Measurements from ENCODE around the gene GALNS. TPM values are rescaled to one million over a fixed set of nuclear protein-coding genes. Genes with fewer than 3 reads are reported as not detected.

The GALNS gene
- total RNA-seq, 1 experiment from 2014 or later, result 62.3 TPM

- no TSS peak for BruUV-seq (replicated peaks)
- ChIA-PET CTCF (interaction anchor here (0.6 to 2.3 kb wide), 3 partner anchors 19 to 43 kb away, joined by 3 to 9 read pairs (median 8); no protein-coding TSS in a partner anchor), POLR2A (ENCODE audit: unreplicated experiment) (interaction anchor here (0.9 to 1.3 kb wide), 3 partner anchors 10 to 20 kb away, joined by 4 to 37 read pairs (median 5); no protein-coding TSS in a partner anchor)
- peaks cover 37% of the 10 kb centered on the region for H3K4me1 ChIP-seq (replicated peaks; ENCODE audit: insufficient read depth)
- TF ChIP-seq CTCF (conservative IDR thresholded peaks at IDR 0.05), result no peak
- no peak for TF ChIP-seq EZH2 (IDR thresholded peaks at IDR 0.05; ENCODE audit: low read depth)
- intact Hi-C loops (cut with micrococcal nuclease; ENCODE audit: unreplicated experiment), result no loop called here
- H3K4me3 ChIP-seq, result no peak overlapping the region
- H3K9me3 ChIP-seq (ENCODE audit: insufficient read depth, low read depth), result no peaks in the 10 kb centered on the region
- H3K4me2 ChIP-seq, result peak overlapping the region; percentile 76
- H2AFZ ChIP-seq, result no peak overlapping the region
- H3K27ac ChIP-seq, result no peak overlapping the region
- H3K27me3 ChIP-seq (ENCODE audit: insufficient read depth, low read depth), result no peaks in the 10 kb centered on the region
- peaks cover 35% of the 10 kb centered on the region for H3F3A ChIP-seq (ENCODE audit: insufficient read depth, low read depth)
- no peak for DNase-seq
- no peaks in the 10 kb centered on the region for H3K36me3 ChIP-seq (ENCODE audit: low read depth)
- H4K20me1 ChIP-seq (ENCODE audit: insufficient read depth), result peaks cover 65% of the 10 kb centered on the region
- peaks cover 91% of the 10 kb centered on the region for H3K79me2 ChIP-seq (ENCODE audit: low read depth)
- H3K9me2 ChIP-seq (ENCODE audit: insufficient read depth), result no peaks in the 10 kb centered on the region
These were observed 76.3 kb downstream of the GALNS start for GRCh38 chr16:88780142-88781062.

DNA sequence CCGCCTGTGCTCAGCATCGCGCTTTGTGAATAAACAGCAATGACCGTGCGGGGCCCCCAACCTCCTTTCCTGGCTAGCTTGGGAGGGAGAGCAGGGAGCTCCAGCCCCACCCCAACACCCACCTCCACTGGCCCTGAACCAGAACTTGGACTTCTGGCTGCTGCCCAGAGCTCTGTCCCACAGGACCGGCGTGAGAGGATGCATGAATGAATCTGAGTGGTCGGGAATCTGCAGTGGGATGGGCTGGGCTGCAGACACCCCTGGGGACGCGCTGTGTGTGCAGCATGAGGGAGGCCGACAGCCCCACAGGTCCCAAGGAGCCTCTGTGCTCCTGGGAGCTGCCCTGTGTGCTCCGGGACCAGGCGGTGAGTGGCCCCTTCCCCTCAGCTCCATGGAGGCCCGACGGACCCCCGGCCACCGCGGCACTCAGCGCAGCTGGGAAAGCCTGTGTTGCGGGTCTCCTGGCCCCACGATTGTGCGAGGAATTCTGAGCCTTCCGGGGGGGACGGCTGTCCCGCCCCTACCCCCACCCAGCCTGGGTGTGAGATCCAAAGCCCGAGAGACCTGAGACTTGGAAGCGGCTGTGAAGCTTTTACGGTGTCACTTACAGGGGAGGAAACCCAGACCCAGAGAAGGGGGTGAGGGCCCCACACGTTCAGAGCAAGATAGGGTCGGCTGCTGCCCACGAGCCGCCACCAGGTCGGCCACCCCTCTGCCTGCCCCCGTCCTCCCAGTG is 77.2 kb downstream of the GALNS start:
- Histone ChIP-seq H3F3A (ENCODE audit: insufficient read depth, low read depth) (peaks cover 35% of the 10 kb centered on the region), H3K27ac (no peak overlapping the region), H3K9me3 (ENCODE audit: insufficient read depth, low read depth) (no peaks in the 10 kb centered on the region), H2AFZ (no peak overlapping the region), H3K9me2 (ENCODE audit: insufficient read depth) (no peaks in the 10 kb centered on the region), H3K4me3 (no peak overlapping the region), H3K36me3 (ENCODE audit: low read depth) (no peaks in the 10 kb centered on the region), H3K4me1 (replicated peaks; ENCODE audit: insufficient read depth) (peaks cover 42% of the 10 kb centered on the region), H3K79me2 (ENCODE audit: low read depth) (peaks cover 100% of the 10 kb centered on the region), H3K4me2 (no peak overlapping the region; the same call in 1 of the 2 replicates), H3K27me3 (ENCODE audit: insufficient read depth, low read depth) (no peaks in the 10 kb centered on the region), H4K20me1 (ENCODE audit: insufficient read depth) (peaks cover 73% of the 10 kb centered on the region)
- TF ChIP-seq CTCF (conservative IDR thresholded peaks at IDR 0.05) (no peak), EZH2 (IDR thresholded peaks at IDR 0.05; ENCODE audit: low read depth) (no peak)
- intact Hi-C loops (cut with micrococcal nuclease; ENCODE audit: unreplicated experiment), result no loop called here
- DNase-seq, result no peak
- ChIA-PET POLR2A (ENCODE audit: unreplicated experiment) (interaction anchor here (0.9 to 1.3 kb wide), 2 partner anchors 17 to 19 kb away, joined by 4 to 37 read pairs; no protein-coding TSS in a partner anchor), CTCF (interaction anchor here (0.6 kb wide), 1 partner anchor 36 kb away, joined by 8 read pairs; no protein-coding TSS in a partner anchor)
- BruUV-seq (replicated peaks), result no TSS peak

DNA sequence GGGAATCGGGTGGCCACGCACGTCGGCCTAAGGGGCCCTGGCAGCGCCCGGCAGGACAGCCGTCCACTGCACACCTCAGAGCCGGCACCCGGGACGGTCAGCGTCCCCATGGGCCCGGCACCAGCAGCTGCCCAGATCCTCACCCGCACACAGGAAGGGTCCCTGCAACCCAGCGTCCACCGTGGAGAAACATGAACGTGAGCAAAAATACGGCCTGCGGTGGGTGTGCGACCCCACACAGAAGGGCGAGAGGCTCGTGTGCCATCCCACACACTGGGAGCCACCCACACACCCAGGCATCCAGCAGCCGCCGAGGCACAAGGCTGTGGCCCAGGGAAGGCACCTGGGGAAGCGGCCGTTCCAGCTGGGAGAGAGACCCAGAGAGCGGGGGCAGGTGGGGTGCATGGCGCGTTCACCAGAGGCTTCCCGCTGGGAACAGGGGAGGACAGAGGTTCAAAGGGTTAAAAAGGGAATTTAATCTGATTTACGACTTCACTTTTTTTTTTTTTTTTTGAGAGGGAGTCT is 78.1 kb downstream of the GALNS start:
- Histone ChIP-seq H3K27ac (no peak overlapping the region), H3K79me2 (ENCODE audit: low read depth) (peaks cover 99% of the 10 kb centered on the region), H3K9me3 (ENCODE audit: insufficient read depth, low read depth) (no peaks in the 10 kb centered on the region), H3K4me1 (replicated peaks; ENCODE audit: insufficient read depth) (peaks cover 52% of the 10 kb centered on the region), H3K9me2 (ENCODE audit: insufficient read depth) (no peaks in the 10 kb centered on the region), H4K20me1 (ENCODE audit: insufficient read depth) (peaks cover 83% of the 10 kb centered on the region), H3K36me3 (ENCODE audit: low read depth) (no peaks in the 10 kb centered on the region), H3K4me2 (no peak overlapping the region), H3K27me3 (ENCODE audit: insufficient read depth, low read depth) (no peaks in the 10 kb centered on the region), H3F3A (ENCODE audit: insufficient read depth, low read depth) (peaks cover 33% of the 10 kb centered on the region), H3K4me3 (no peak overlapping the region), H2AFZ (no peak overlapping the region)
- BruUV-seq (replicated peaks), result no TSS peak
- intact Hi-C loops (cut with micrococcal nuclease; ENCODE audit: unreplicated experiment), result no loop called here
- POLR2A ChIA-PET (ENCODE audit: unreplicated experiment), result no interaction called here
- DNase-seq, result no peak
- CTCF ChIA-PET, result no interaction called here
- TF ChIP-seq CTCF (conservative IDR thresholded peaks at IDR 0.05), result no peak
- TF ChIP-seq EZH2 (IDR thresholded peaks at IDR 0.05; ENCODE audit: low read depth), result no peak
